Inflammatory macrophage treated with lipopolysaccharide for 4 hours (primary cell): ENCODE data around the gene B3GNT5.
A peak's percentile ranks its signal among the peaks of the same experiment; 100 is the strongest.

Source experiments
- DNase-seq: peaks from one replicate; pipeline ENCODE4 v3.0.0-alpha.2; 2020

The B3GNT5 gene

DNA sequence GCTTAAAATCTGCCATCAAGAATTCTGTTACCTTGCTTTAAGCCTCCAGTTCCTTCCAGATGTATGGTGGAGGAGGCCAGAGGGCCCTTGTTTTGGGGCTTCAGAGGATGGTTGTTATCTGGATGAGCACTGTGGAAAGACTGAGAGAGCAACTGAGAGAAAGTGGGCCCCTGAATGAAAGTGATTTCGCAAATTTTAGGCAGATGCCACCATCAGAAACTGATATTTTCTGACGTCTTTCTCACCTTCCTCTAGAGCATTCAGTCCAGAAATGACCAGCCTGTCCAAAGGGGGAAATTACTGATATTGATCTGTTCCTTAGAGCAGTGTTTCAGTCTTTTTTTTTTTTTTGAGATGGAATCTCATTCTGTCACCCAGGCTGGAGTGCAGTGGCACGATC is 13.4 kb downstream of the B3GNT5 start:
- no peak for DNase-seq

DNA sequence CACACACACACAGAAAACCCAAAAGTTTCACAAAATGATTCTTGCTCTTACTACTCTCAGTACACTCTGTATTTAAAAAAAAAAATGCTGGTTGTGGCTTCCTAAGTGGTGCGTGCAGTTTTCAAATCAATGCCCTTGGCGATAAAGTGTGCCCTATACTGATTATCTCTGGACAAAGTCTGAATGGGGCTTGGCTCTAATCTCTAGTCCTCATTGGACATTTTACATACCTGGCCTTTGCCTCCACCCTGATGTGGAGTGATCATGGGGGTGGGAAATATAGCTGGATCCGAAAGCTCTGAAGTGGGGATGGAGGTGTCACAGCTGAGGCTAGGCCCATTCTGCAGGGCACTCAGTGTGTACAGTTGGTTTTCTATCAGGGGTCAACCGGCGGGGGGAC is 14.1 kb downstream of the B3GNT5 start:
- no peak for DNase-seq

DNA sequence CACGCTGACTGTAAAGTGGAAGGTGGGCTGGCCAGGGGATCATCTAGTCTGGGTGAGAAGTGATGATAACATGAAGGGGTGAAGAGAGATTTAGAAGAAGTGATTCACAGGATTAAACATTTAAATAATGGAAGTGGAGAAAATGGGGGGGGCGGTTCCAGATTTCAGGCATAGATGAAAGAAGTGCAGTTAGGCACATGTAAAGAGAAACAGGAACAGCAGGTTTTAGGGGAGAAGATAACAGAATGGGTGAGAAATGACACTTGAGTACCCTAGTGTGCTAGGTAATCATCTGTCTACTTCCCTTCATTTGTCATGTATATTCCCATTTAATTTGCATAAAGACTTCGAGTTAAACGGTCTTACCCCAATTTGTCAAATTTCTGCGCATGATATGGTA is 15.3 kb downstream of the B3GNT5 start:
- DNase-seq: no peak

DNA sequence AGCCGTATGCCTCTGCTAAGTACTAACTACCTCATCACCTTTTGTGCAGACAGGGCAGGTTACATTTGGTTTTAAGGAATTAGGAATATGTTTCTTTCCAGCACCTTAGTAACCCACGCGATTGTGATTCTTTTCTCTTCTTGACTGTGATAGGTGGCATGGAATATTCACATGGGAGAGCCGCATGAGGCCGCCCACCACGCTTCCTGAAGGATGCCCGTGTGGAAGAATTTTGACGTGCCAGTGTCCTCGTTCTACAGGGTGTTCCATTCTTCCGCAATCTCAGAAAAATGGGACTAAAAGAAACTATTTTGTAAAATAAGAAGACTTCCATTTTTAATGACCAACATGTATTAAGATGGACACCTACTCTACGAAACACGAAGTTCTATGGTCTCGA is 16.3 kb downstream of the B3GNT5 start:
- DNase-seq: no peak

DNA sequence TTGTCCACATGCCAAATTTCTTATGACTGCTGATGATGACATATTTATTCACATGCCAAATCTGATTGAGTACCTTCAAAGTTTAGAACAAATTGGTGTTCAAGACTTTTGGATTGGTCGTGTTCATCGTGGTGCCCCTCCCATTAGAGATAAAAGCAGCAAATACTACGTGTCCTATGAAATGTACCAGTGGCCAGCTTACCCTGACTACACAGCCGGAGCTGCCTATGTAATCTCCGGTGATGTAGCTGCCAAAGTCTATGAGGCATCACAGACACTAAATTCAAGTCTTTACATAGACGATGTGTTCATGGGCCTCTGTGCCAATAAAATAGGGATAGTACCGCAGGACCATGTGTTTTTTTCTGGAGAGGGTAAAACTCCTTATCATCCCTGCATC is 17.3 kb downstream of the B3GNT5 start:
- DNase-seq: no peak

DNA sequence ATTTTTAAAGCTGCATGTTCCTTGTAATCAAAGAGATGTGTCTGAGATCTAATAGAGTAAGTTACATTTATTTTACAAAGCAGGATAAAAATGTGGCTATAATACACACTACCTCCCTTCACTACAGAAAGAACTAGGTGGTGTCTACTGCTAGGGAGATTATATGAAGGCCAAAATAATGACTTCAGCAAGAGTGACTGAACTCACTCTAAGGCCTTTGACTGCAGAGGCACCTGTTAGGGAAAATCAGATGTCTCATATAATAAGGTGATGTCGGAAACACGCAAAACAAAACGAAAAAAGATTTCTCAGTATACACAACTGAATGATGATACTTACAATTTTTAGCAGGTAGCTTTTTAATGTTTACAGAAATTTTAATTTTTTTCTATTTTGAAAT is 19.1 kb downstream of the B3GNT5 start:
- no peak for DNase-seq

DNA sequence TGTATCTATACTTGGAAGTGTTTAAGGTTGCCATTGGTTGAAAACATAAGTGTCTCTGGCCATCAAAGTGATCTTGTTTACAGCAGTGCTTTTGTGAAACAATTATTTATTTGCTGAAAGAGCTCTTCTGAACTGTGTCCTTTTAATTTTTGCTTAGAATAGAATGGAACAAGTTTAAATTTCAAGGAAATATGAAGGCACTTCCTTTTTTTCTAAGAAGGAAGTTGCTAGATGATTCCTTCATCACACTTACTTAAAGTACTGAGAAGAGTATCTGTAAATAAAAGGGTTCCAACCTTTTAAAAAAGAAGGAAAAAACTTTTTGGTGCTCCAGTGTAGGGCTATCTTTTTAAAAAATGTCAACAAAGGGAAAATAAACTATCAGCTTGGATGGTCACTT is 19.7 kb downstream of the B3GNT5 start:
- DNase-seq: peak; percentile 41

DNA sequence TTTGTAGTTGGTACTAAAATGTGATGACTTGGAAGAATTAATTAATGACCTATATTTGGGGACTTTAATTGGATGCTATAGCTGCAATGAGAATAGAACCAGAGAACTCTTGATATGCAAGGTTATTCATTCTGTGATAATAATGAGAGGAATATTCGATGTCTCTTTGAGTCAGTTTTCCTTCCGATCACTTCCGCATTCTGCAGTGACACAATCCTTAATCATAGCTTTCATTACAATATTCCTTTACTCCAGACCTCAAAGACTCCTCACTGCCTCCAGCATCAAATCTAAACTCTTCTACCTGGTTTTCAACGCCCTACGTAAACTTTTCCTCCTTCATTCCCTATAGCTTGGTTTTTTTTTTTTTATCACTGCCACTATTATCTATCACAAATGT is 21.6 kb downstream of the B3GNT5 start:
- peak; percentile 64 for DNase-seq

DNA sequence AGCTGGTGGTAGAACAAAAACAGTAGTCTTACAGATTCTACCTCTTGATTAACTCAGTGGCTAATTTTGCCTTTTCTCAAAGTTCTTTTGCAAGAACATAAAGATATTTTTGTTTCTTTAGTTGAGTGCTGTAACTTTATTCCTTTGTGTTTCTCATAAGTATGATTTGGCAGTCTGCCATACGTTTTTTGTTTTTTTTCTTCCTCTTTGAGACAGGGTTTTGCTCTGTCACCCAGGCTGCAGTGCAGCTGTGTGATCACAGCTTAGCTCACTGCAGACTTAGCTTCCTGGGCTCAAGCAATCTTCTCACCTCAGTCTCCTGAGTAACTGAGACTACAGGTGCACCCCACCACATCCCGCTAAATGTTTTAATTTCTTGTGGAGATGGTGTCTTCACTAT is 22.4 kb downstream of the B3GNT5 start:
- DNase-seq: peak; percentile 90

DNA sequence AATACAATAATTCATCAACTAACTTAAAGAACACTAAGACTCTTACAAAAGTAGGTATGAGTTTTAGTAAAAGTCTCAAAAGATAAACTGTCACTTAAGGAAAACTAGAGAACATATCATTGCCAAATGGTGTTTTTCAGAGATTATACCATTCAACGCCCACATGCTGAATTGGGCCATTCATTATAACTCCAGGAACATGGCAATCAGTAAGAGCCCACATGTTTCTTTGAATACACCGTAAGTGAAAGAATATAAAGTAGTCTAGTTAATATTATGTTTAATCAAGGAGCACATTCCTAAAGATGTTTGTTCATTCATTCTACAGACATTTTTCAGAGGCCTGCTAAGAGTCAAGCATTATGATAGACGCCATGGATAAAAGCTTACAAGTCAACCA is 22.9 kb downstream of the B3GNT5 start:
- no peak for DNase-seq

DNA sequence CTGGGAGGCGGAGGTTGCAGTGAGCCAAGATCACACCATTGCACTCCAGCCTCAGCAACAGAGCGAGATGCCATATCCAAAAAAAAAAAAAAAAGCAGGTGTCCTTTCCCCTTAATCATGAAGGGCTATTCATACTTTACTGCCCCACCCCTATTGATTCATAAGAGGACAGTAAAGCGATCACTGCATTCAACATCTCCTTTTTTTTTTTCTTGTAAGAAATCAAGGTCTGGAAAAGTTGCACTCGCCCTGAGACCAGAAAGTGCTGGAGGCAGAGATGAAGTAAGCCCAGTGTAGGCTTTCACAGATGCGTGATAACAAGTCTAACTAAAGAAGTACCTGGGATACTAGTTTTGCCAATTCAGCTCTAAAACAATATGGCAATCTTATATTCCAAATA is 24.2 kb downstream of the B3GNT5 start:
- DNase-seq: no peak

DNA sequence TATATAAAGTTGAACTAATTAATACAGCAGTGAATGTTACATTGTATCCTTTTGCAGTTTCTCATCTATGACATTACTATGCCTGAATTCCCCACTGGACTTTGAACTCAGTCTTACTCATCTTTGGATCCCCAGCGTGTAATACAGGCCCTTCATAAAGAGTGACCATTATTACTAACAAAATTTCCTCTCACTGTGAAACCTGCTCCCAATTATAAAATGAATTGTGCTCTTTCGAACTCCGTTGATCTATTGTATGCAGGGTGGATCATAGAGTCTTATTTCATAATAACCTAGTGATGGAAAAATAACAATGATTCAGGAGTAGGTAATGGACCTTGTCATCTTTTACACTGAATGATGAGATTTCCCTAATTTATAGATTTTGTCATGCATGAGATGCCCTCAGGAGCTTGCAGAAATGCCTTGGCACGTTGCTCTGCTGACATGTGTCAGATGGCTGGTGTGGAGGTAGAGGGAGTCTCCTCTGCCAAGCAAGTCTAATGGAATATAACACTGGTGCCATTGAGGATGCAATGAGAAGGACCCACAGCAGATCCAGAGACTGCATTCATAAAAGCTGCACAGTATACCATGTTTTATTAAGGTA is 25.5 kb downstream of the B3GNT5 start:
- DNase-seq: no peak

DNA sequence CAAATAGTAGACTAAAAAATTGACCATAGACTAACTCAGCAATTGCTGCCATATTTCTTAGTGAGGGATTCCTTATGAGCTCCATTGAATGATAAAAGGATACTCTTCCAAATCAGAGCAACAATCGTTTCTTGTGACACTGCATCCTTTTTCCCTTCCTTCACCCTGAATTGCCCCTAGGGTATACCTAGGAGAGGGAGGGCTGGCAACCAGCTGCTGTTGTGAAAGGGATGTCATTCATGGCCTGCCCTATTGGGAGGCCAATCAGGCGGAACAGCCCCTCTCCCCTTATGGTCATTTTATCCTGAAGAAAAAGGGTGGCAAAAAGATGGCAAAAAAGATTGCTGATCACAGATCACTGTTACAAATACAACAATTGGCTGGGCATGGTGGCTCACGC is 26.3 kb downstream of the B3GNT5 start:
- DNase-seq: no peak

DNA sequence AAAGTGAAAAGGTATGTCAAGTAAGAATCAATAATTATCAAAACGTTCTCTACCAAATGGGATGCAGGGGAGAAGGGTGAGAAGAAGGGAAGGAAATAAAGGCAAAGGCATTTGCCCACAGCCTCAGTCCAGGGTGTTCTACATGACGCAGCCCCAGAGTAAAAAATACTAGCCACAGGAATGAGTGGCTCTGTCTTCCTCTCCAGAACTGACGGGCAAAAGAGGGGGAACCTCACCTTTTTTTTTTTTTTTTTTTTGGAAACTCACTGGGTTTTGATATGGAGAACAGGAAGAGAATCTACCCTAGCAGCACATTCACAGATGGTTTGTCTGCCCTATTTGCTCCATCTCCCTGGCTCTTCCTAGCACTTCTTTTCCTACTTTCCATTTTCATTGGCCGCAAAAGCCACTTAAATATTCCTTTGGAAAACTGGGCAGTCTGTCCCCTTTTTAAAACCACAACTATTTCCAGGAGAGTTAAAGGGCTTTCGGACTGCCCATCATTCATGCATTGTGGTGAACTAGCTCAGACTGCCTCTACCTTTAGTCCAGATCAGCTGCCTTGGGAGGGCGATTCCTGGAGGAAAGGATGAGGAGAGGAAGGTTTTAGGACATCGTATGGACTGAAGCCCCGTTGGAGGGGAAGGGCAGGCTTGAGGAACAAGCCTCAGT is 28.2 kb downstream of the B3GNT5 start:
- no peak for DNase-seq

DNA sequence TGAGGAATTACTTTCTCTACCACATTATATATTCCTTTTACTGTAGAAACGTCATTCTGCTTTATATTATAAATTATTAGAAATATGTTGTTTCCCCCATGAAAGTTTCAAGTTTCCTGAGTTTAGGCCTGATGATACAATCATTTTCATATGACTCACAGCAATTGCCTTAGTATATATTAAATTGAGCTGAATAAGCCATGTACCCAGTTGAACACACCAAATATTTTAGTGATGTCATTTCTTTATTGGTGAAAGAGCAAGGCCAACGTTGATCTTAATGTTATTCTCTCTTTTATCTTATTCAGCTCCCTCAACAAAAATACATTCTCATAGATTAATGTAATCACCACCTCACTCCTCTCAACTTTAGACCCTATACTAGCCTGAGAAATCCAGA is 30.8 kb downstream of the B3GNT5 start:
- DNase-seq: no peak

DNA sequence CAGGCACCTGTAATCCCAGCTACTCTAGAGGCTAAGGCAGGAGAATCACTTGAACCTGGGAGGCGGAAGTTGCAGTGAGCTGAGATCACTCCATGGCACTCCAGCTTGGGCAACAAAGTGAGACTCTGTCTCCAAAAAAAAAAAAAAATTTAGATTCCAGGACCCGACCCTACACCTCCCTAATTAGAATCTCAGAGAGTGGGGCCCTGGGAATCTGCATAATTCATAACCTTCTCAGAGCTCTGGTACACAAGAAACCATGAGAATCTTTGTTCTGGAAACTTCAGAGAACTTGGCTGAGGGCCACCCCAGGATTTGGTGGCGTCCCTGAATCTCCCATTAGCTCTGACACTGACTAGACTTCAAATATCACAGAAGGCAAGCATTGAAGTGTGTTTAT is 31.5 kb downstream of the B3GNT5 start:
- no peak for DNase-seq

DNA sequence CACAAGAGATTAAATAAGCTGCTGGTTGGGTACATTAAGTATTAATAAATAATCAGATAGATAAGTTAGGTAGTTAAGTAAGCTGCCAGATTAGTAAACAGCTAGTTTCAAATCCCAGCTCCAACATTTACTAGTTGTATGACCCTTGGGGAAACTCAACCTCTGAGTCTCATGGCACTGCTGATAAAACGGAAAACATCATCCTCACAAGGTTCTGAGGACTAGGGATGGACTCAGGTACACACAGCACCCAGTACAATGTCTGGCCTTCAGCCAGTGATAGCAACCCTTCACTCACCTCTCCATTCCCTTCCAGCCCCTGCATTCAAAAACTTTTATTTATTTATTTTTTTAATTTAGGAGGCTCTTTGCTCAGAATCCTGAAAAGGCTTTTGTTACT is 32.3 kb downstream of the B3GNT5 start:
- no peak for DNase-seq

DNA sequence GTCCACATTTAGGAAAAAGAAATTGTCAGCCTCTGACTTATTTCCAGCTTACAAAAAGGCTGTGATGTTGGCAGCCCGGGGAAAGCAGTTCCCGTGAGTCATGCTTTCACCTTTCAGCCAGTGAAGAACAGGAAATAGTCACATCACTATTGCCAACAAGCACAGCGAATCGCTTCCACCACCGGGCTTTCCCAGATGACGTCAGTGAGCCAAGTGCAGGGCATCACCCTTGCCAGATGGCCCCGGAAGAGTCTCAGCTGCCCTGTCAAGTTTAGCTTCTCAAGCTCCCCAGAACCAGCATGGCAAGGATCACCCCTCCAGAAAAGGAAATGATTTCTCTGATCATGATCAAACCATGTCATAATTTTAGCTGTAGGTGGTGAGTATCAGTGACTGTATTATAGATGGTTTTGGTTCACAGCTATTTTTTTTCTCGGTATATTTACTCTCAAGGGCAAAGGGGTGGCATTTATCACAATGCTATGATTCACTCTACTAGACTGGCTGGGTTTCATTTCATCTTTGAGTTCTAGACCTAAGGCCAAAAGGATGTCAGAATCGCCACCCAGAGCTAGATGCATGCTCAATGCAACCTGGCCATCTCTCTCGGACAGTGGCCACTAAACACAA is 32.9 kb downstream of the B3GNT5 start:
- peak; percentile 100 for DNase-seq

DNA sequence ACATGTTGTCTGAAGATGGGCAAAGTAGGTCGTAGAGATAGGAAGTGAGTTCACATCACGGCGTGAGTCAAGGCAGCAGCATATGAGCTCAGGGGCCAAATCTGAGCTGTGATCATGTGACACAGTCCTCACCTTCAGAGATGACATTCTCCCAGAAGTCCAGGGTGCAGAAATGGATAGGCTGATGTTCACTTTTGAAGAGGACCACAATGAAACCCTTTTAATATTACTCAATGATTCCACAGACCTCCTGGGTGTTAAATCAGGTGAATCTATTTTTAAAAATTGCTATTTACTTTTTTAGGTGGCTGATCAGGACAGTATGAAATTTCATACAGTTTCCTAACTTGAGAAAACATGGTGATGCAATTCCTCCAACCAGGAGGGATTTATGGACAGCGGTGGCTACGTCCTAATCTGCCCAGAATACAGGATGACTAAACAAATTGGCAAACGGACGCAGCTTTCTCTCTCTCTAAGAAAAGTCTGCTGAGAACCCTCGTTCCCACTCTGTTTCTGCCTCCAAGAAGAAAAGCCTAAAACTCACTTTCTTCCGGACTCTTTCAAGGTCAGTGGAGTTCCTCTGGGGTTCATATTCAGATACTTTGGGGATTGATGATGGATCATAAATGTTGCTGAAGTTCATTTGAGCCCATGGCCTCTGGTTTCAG is 34.4 kb downstream of the B3GNT5 start:
- DNase-seq: peak; percentile 75

DNA sequence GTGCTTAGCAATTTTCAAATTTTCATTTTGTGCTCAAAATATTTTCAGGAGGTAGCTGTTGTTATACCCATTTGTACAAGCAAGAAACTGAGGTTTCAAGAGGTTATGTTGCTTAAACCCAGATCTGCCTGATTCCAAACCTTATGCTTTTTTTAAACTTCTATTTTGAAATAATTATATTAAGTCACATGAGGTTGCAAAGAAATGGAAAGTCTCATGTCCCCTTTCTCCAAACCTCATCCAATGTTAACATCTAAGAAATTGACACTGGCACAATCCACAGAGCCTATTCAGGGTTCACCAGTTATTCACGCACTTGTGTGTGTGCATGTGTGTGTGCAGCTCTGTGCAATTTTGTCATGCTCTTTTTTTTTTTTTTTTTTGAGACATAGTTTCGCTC is 35.1 kb downstream of the B3GNT5 start:
- peak; percentile 55 for DNase-seq

DNA sequence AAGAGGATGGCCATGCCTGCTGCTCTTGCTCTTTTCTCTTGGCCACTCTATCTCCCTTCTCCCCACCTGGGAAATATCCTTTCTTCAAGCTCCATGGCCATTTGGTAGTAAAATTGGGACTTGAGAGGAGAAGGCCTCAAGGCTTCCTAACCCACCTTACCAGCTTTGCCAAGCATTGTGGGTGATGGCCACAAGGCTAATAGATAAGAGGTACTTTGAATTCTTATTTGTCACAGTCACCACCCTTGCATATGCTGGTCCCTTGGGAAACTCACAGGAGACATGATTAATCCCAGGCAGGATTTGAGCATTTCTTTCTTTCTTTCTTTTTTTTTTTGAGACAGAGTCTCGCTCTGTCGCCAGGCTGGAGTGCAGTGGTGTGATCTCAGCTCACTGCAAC is 37.2 kb downstream of the B3GNT5 start:
- DNase-seq: no peak

DNA sequence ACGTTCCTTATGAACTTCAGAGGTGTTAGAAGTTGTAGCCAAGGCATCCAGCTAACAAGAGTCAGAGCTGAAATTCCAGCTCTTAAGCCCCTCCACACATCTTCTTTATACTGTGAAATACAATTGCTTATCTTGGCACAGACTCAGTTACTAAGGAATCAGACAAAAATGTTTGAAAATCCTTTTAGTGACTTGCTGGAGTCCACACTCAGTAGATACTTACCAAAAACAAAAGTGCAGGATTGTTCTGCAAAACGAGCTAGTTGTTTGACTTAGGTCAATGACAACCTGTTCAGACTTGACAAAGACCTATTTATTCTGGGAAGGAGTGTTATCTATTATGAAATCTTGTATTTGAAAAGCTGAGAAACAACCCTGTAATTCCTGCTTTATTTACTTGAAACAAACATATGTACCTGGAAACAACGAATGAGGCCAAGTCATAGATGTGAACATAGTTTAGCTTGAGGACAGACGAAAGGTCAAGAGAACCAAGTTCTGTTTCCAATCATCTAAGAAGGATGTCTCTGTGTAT is 38.5 kb downstream of the B3GNT5 start:
- DNase-seq: no peak

DNA sequence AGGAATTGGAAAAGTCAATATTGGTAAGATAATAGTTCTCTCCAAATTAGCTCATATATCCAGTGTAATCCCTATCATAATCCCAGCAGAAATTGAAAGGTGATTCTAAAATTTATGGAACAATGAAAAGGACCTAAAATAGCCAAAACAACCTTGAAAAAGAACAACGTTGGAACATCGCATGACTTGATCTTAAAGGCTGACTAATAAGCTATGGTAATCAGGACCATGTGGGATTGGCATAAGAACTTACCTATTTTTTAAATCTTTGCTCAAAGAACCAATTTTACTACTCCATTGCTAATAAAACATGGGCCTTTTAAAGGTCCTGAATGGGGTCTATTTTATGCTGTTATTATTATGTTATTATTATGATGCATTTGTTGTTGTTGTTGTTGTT is 40.9 kb downstream of the B3GNT5 start:
- DNase-seq: no peak

DNA sequence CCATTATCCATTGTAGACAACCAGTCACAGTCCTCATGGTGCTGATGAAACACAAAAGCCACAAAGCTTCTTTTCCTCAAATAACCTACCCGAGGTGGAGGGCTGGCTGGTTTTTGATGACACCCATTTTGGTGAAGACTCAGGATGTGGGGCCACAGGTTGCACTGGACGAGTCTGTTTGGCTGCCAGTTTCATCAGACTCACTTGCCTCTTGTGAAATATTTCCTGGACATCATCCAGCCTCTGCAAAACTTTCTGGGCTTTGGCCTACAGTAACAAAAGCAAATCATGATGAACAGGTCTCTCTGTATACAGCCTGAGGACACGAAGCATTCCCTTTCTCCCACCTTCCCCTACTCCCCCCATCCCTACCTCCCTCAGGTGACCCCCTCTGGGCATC is 42.2 kb downstream of the B3GNT5 start:
- DNase-seq: peak; percentile 71
